Glutamatergic neuron (in vitro differentiated cells): ENCODE measurements around the gene CFAP100. TPM values are rescaled to one million over a fixed set of nuclear protein-coding genes. Genes with fewer than 3 reads are reported as not detected.

Source experiments
- DNase-seq: peaks from one replicate; pipeline ENCODE4 v3.0.0; 2022
- H3K27ac Mint-ChIP-seq: one replicate; pipeline ENCODE4 v1.8.0; 2020; ENCODE audit warnings: mild to moderate bottlenecking, mixed read lengths, inconsistent platforms; ENCODE audit not compliant: unreplicated experiment
- H3K27me3 Mint-ChIP-seq: one replicate; pipeline ENCODE4 v1.8.0; 2020; ENCODE audit warnings: mild to moderate bottlenecking, moderate library complexity, mixed read lengths, inconsistent platforms; ENCODE audit not compliant: unreplicated experiment
- H3K36me3 Mint-ChIP-seq: one replicate; pipeline ENCODE4 v1.8.0; 2020; ENCODE audit warnings: mild to moderate bottlenecking, mixed read lengths, inconsistent platforms; ENCODE audit not compliant: unreplicated experiment
- H3K4me1 Mint-ChIP-seq: one replicate; pipeline ENCODE4 v1.8.0; 2020; ENCODE audit warnings: mild to moderate bottlenecking, low read depth, mixed read lengths, inconsistent platforms; ENCODE audit not compliant: unreplicated experiment
- H3K4me3 Mint-ChIP-seq: one replicate; pipeline ENCODE4 v1.8.0; 2020; ENCODE audit warnings: mild to moderate bottlenecking, mixed read lengths, inconsistent platforms; ENCODE audit not compliant: unreplicated experiment
- H3K9me3 Mint-ChIP-seq: one replicate; pipeline ENCODE4 v1.8.0; 2020; ENCODE audit warnings: mild to moderate bottlenecking, moderate library complexity, mixed read lengths, inconsistent platforms; ENCODE audit not compliant: unreplicated experiment
- CTCF ChIP-seq: fragments of 200-600 bp; sonication (generic); IDR thresholded peaks from one replicate; pipeline ENCODE4 v1.5.0; 2021; ENCODE audit not compliant: partially characterized antibody, unreplicated experiment
- total RNA-seq: library from RNA; stranded (reverse); fragmentation: NEBNext Ultra II Directional; extraction: Animal tissue kit (Norgen Biotek cat#: 25700); gene quantifications from one replicate; pipeline ENCODE4 v1.2.1, GENCODE V29; 2021; ENCODE audit not compliant: unreplicated experiment

CFAP100 gene
- total RNA-seq, 1 donor from 2014 or later, result not detected

DNA sequence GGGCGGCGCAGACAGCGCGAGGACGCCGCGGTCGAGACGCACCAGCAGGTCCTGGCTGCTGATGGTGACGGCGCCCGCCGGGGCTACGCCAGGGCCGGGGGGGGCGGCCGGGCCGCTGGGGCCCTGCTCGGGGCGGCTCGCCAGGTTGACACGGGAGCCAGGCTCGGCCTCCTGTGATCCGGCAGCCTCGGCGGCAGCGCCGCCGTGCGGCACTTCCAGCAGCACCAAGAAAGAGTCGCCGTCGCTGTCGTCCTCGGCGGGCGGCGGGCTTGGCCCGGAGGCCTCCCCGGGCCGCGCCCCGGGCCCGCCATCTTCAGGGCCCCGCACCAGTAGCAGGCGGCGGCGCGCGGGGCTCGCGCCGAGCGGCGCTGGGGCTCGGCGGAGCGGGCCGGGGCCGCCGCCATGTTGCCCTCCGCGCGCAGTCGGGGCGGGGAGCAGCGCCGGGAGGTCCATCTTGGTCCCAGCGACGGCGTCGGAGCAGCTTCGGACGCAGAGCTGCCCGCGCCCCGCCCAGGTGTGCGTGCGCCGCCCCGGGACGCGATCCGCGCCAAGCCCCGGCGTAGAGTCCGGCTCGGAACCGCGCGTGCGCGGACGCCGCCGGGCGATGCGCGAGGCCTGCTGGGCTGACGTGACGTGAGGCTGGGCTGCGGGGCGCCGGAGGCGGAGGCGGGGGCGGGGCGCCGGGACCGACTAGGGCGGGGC, 80.9 kb downstream of the CFAP100 start, which contains the start of gene ZXDC:
TSS of gene ZXDC (minus strand) at position 479 of the 702 bp plus-strand sequence. CDS start at position 453, 26 bp downstream.
- H3K4me1 Mint-ChIP-seq, result peaks cover 24% of the 10 kb centered on the region
- peak within 1 kb of the TSS; percentile 88 for H3K27ac Mint-ChIP-seq
- no peak for TF ChIP-seq CTCF
- peak within 1 kb of the TSS; percentile 89 for H3K4me3 Mint-ChIP-seq
- peaks cover 5% of the 10 kb centered on the region for H3K9me3 Mint-ChIP-seq
- H3K36me3 Mint-ChIP-seq, result no peaks in the 10 kb centered on the region
- peak; percentile 96 for DNase-seq
- peaks cover 13% of the 10 kb centered on the region for H3K27me3 Mint-ChIP-seq

DNA sequence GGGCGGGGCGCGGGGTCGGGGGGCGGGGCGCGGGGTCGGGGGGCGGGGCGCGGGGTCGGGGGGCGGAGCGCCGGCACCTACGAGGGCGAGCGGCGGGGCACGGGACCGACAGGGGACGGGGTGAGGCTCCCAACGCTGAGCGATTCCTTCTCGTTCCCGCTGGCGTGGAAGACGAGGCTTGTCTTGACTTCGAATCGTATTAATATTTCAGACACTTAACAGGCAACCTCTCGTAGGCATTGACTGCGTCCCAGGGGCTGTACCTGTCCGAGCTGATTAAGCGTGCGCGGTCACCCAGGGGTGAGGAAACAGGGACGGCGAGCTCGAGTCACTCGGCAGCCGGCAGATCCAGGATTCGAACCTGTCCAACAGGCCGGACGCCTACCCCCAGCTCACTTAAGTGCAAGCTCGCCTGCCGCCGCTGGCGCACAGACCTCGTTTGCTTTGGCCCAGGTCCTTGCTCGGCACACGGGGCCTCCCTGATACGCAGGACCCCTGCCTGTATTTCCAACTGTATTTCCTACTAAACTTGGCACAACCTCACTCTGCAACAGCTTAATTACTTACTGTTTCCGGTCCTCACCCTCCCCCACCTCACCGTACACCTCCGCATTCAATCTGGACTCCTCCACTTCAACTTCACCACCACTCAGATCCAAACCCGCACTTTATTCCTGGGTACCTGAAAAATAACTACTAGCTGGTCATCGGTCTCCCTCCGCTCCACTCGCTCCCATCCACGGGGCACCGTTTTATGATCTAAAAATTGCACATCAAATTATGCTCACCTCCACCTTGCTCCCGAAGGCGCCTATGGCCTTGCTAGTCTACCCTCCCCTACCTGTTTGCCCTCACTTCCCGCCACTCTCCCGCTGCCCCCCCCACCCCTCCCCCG, 81.7 kb downstream of the CFAP100 start:
- DNase-seq, result no peak
- Mint-ChIP-seq H3K9me3 (peaks cover 5% of the 10 kb centered on the region), H3K36me3 (no peaks in the 10 kb centered on the region), H3K27me3 (peaks cover 13% of the 10 kb centered on the region), H3K27ac (peak overlapping the region; percentile 88), H3K4me3 (peak overlapping the region; percentile 89), H3K4me1 (peaks cover 24% of the 10 kb centered on the region)
- TF ChIP-seq CTCF, result no peak

- TF ChIP-seq CTCF, result no peak
- Mint-ChIP-seq H3K9me3 (peaks cover 5% of the 10 kb centered on the region), H3K4me3 (peak overlapping the region; percentile 68), H3K27ac (peak overlapping the region; percentile 64), H3K27me3 (peaks cover 16% of the 10 kb centered on the region), H3K4me1 (peaks cover 29% of the 10 kb centered on the region), H3K36me3 (no peaks in the 10 kb centered on the region)
- no peak for DNase-seq
Observed at GRCh38 chr3:126477061-126477380, 82.3 kb downstream of the CFAP100 start.

GRCh38 chr3:126478581-126479310, 84.0 kb downstream of the CFAP100 start:
- Mint-ChIP-seq H3K4me3 (no peak overlapping the region), H3K36me3 (no peaks in the 10 kb centered on the region), H3K4me1 (peaks cover 16% of the 10 kb centered on the region), H3K9me3 (peaks cover 7% of the 10 kb centered on the region), H3K27ac (no peak overlapping the region), H3K27me3 (peaks cover 12% of the 10 kb centered on the region)
- DNase-seq, result peak; percentile 6
- TF ChIP-seq CTCF, result no peak
